ENCODE data around the gene SLC28A3.

The SLC28A3 gene

GRCh38 chr9:84331119-84331809, 9.3 kb downstream of the SLC28A3 start:
- no peak for ATAC-seq (replicated peaks; ENCODE audit: extremely low read depth, poor library complexity, severe bottlenecking)

GRCh38 chr9:84330246-84330645, 10.3 kb downstream of the SLC28A3 start:
- Mint-ChIP-seq H3K4me1 (no peaks in the 10 kb centered on the region), H3K27ac (ENCODE audit: low read depth) (no peak overlapping the region), H3K4me3 (no peak overlapping the region), H3K9me3 (no peaks in the 10 kb centered on the region), H3K36me3 (ENCODE audit: insufficient read depth) (peaks cover 1% of the 10 kb centered on the region), H3K27me3 (no peaks in the 10 kb centered on the region)
- DNase-seq (ENCODE audit: low spot score in 2 of 2) = no peak
- ATAC-seq (replicated peaks; ENCODE audit: extremely low read depth, poor library complexity, severe bottlenecking) = no peak

More at GRCh38 chr9:84331119-84331809, 9.3 kb downstream of the SLC28A3 start:
- Mint-ChIP-seq H3K9me3 (no peaks in the 10 kb centered on the region), H3K27ac (ENCODE audit: low read depth) (no peak overlapping the region), H3K27me3 (no peaks in the 10 kb centered on the region), H3K4me1 (no peaks in the 10 kb centered on the region), H3K4me3 (no peak overlapping the region), H3K36me3 (ENCODE audit: insufficient read depth) (peaks cover 1% of the 10 kb centered on the region)
- no peak for DNase-seq (ENCODE audit: low spot score in 2 of 2)

- ATAC-seq (replicated peaks; ENCODE audit: extremely low read depth, poor library complexity, severe bottlenecking) (no peak), DNase-seq (ENCODE audit: low spot score in 2 of 2) (no peak)
- Mint-ChIP-seq H3K27ac (ENCODE audit: low read depth) (no peak overlapping the region), H3K36me3 (ENCODE audit: insufficient read depth) (no peaks in the 10 kb centered on the region), H3K4me1 (no peaks in the 10 kb centered on the region), H3K9me3 (no peaks in the 10 kb centered on the region), H3K4me3 (no peak overlapping the region), H3K27me3 (no peaks in the 10 kb centered on the region)
Observed at GRCh38 chr9:84327184-84327583, 13.4 kb downstream of the SLC28A3 start.

GRCh38 chr9:84325347-84325973, 15.1 kb downstream of the SLC28A3 start:
- Mint-ChIP-seq H3K36me3 (ENCODE audit: insufficient read depth) (no peaks in the 10 kb centered on the region), H3K27ac (ENCODE audit: low read depth) (no peak overlapping the region), H3K9me3 (no peaks in the 10 kb centered on the region), H3K4me1 (no peaks in the 10 kb centered on the region), H3K4me3 (no peak overlapping the region), H3K27me3 (no peaks in the 10 kb centered on the region)
- ATAC-seq (replicated peaks; ENCODE audit: extremely low read depth, poor library complexity, severe bottlenecking) (no peak), DNase-seq (ENCODE audit: low spot score in 2 of 2) (no peak)

GRCh38 chr9:84324811-84325210, 15.7 kb downstream of the SLC28A3 start:
- DNase-seq (ENCODE audit: low spot score in 2 of 2) (no peak), ATAC-seq (replicated peaks; ENCODE audit: extremely low read depth, poor library complexity, severe bottlenecking) (no peak)
- no peaks in the 10 kb centered on the region for H3K36me3 Mint-ChIP-seq (ENCODE audit: insufficient read depth)
- no peak overlapping the region for H3K27ac Mint-ChIP-seq (ENCODE audit: low read depth)
- no peaks in the 10 kb centered on the region for H3K4me1 Mint-ChIP-seq
- H3K9me3 Mint-ChIP-seq = no peaks in the 10 kb centered on the region
- no peaks in the 10 kb centered on the region for H3K27me3 Mint-ChIP-seq
- H3K4me3 Mint-ChIP-seq = no peak overlapping the region

GRCh38 chr9:84323858-84324257, 16.7 kb downstream of the SLC28A3 start:
- Mint-ChIP-seq H3K27me3 (no peaks in the 10 kb centered on the region), H3K36me3 (ENCODE audit: insufficient read depth) (no peaks in the 10 kb centered on the region), H3K9me3 (no peaks in the 10 kb centered on the region), H3K4me3 (no peak overlapping the region), H3K27ac (ENCODE audit: low read depth) (no peak overlapping the region), H3K4me1 (no peaks in the 10 kb centered on the region)
- no peak for DNase-seq (ENCODE audit: low spot score in 2 of 2)
- ATAC-seq (replicated peaks; ENCODE audit: extremely low read depth, poor library complexity, severe bottlenecking) = no peak

- DNase-seq (ENCODE audit: low spot score in 2 of 2) (no peak), ATAC-seq (replicated peaks; ENCODE audit: extremely low read depth, poor library complexity, severe bottlenecking) (no peak)
- no peak overlapping the region for H3K4me3 Mint-ChIP-seq
- no peak overlapping the region for H3K27ac Mint-ChIP-seq (ENCODE audit: low read depth)
- no peaks in the 10 kb centered on the region for H3K36me3 Mint-ChIP-seq (ENCODE audit: insufficient read depth)
- no peaks in the 10 kb centered on the region for H3K4me1 Mint-ChIP-seq
- no peaks in the 10 kb centered on the region for H3K9me3 Mint-ChIP-seq
- no peaks in the 10 kb centered on the region for H3K27me3 Mint-ChIP-seq
Observed at GRCh38 chr9:84322828-84323227, 17.7 kb downstream of the SLC28A3 start.

GRCh38 chr9:84320231-84320630, 20.3 kb downstream of the SLC28A3 start:
- ATAC-seq (replicated peaks; ENCODE audit: extremely low read depth, poor library complexity, severe bottlenecking) = no peak
- no peak overlapping the region for H3K27ac Mint-ChIP-seq (ENCODE audit: low read depth)
- no peak for DNase-seq (ENCODE audit: low spot score in 2 of 2)
- H3K27me3 Mint-ChIP-seq = no peaks in the 10 kb centered on the region
- no peak overlapping the region for H3K4me3 Mint-ChIP-seq
- no peaks in the 10 kb centered on the region for H3K9me3 Mint-ChIP-seq
- no peaks in the 10 kb centered on the region for H3K36me3 Mint-ChIP-seq (ENCODE audit: insufficient read depth)
- H3K4me1 Mint-ChIP-seq = no peaks in the 10 kb centered on the region

GRCh38 chr9:84319632-84320031, 20.9 kb downstream of the SLC28A3 start:
- H3K27ac Mint-ChIP-seq (ENCODE audit: low read depth) = no peak overlapping the region
- no peak for DNase-seq (ENCODE audit: low spot score in 2 of 2)
- H3K27me3 Mint-ChIP-seq = no peaks in the 10 kb centered on the region

GRCh38 chr9:84318981-84319380, 21.6 kb downstream of the SLC28A3 start:
- no peaks in the 10 kb centered on the region for H3K9me3 Mint-ChIP-seq
- H3K4me1 Mint-ChIP-seq = no peaks in the 10 kb centered on the region
- no peaks in the 10 kb centered on the region for H3K36me3 Mint-ChIP-seq (ENCODE audit: insufficient read depth)
- no peak overlapping the region for H3K4me3 Mint-ChIP-seq
- no peak overlapping the region for H3K27ac Mint-ChIP-seq (ENCODE audit: low read depth)
- no peak for ATAC-seq (replicated peaks; ENCODE audit: extremely low read depth, poor library complexity, severe bottlenecking)
- peaks cover under 1% of the 10 kb centered on the region for H3K27me3 Mint-ChIP-seq
- no peak for DNase-seq (ENCODE audit: low spot score in 2 of 2)

More at GRCh38 chr9:84319632-84320031, 20.9 kb downstream of the SLC28A3 start:
- Mint-ChIP-seq H3K36me3 (ENCODE audit: insufficient read depth) (no peaks in the 10 kb centered on the region), H3K9me3 (no peaks in the 10 kb centered on the region), H3K4me1 (no peaks in the 10 kb centered on the region), H3K4me3 (no peak overlapping the region)
- no peak for ATAC-seq (replicated peaks; ENCODE audit: extremely low read depth, poor library complexity, severe bottlenecking)

GRCh38 chr9:84317563-84317962, 23.0 kb downstream of the SLC28A3 start:
- ATAC-seq (replicated peaks; ENCODE audit: extremely low read depth, poor library complexity, severe bottlenecking) = no peak

GRCh38 chr9:84315278-84315877, 25.2 kb downstream of the SLC28A3 start:
- ATAC-seq (replicated peaks; ENCODE audit: extremely low read depth, poor library complexity, severe bottlenecking) (no peak), DNase-seq (ENCODE audit: low spot score in 2 of 2) (peak in 1 of 2 donors; percentile 10)
- no peak overlapping the region for H3K27ac Mint-ChIP-seq (ENCODE audit: low read depth)

More at GRCh38 chr9:84317563-84317962, 23.0 kb downstream of the SLC28A3 start:
- no peak overlapping the region for H3K27ac Mint-ChIP-seq (ENCODE audit: low read depth)
- DNase-seq (ENCODE audit: low spot score in 2 of 2) = no peak
- H3K9me3 Mint-ChIP-seq = no peaks in the 10 kb centered on the region
- no peak overlapping the region for H3K4me3 Mint-ChIP-seq
- H3K27me3 Mint-ChIP-seq = peaks cover 11% of the 10 kb centered on the region
- no peaks in the 10 kb centered on the region for H3K36me3 Mint-ChIP-seq (ENCODE audit: insufficient read depth)
- no peaks in the 10 kb centered on the region for H3K4me1 Mint-ChIP-seq

GRCh38 chr9:84314306-84314705, 26.3 kb downstream of the SLC28A3 start:
- peaks cover 11% of the 10 kb centered on the region for H3K27me3 Mint-ChIP-seq
- no peak overlapping the region for H3K27ac Mint-ChIP-seq (ENCODE audit: low read depth)
- no peaks in the 10 kb centered on the region for H3K36me3 Mint-ChIP-seq (ENCODE audit: insufficient read depth)
- no peaks in the 10 kb centered on the region for H3K9me3 Mint-ChIP-seq
- ATAC-seq (replicated peaks; ENCODE audit: extremely low read depth, poor library complexity, severe bottlenecking) = no peak
- no peaks in the 10 kb centered on the region for H3K4me1 Mint-ChIP-seq
- DNase-seq (ENCODE audit: low spot score in 2 of 2) = no peak
- no peak overlapping the region for H3K4me3 Mint-ChIP-seq

More at GRCh38 chr9:84315278-84315877, 25.2 kb downstream of the SLC28A3 start:
- Mint-ChIP-seq H3K27me3 (peaks cover 11% of the 10 kb centered on the region), H3K4me3 (no peak overlapping the region), H3K9me3 (no peaks in the 10 kb centered on the region), H3K36me3 (ENCODE audit: insufficient read depth) (no peaks in the 10 kb centered on the region), H3K4me1 (no peaks in the 10 kb centered on the region)

All from central memory CD8-positive, alpha-beta T cell (primary cell).